KOPT-K1 (cell line): ENCODE data around the gene CCDC146.
A peak's percentile ranks its signal among the peaks of the same experiment; 100 is the strongest.
"Not testable (repeated sequence)": the region's sequence is repeated elsewhere in the genome, so short reads cannot be mapped to it uniquely, and the experiment has no call there.

Experiments
- H3K27ac ChIP-seq: fragments of 200-600 bp; sonication (generic); 2 replicates; pipeline ENCODE4 v1.5.1; 2016; ENCODE audit warnings: antibody characterized with exemption, mild to moderate bottlenecking, low read depth, low read length; ENCODE audit not compliant: poor library complexity, severe bottlenecking
- H3K36me3 ChIP-seq: fragments of 200-600 bp; sonication (generic); 2 replicates; pipeline ENCODE4 v1.5.1; 2017; ENCODE audit warnings: antibody characterized with exemption, mild to moderate bottlenecking, low read length, moderate library complexity; ENCODE audit not compliant: insufficient read depth
- H3K9me3 ChIP-seq: fragments of 200-600 bp; sonication (generic); 2 replicates; pipeline ENCODE4 v1.5.1; 2017; ENCODE audit warnings: antibody characterized with exemption, low read length, mild to moderate bottlenecking; ENCODE audit not compliant: insufficient read depth, poor library complexity, severe bottlenecking

Gene CCDC146, protein sequence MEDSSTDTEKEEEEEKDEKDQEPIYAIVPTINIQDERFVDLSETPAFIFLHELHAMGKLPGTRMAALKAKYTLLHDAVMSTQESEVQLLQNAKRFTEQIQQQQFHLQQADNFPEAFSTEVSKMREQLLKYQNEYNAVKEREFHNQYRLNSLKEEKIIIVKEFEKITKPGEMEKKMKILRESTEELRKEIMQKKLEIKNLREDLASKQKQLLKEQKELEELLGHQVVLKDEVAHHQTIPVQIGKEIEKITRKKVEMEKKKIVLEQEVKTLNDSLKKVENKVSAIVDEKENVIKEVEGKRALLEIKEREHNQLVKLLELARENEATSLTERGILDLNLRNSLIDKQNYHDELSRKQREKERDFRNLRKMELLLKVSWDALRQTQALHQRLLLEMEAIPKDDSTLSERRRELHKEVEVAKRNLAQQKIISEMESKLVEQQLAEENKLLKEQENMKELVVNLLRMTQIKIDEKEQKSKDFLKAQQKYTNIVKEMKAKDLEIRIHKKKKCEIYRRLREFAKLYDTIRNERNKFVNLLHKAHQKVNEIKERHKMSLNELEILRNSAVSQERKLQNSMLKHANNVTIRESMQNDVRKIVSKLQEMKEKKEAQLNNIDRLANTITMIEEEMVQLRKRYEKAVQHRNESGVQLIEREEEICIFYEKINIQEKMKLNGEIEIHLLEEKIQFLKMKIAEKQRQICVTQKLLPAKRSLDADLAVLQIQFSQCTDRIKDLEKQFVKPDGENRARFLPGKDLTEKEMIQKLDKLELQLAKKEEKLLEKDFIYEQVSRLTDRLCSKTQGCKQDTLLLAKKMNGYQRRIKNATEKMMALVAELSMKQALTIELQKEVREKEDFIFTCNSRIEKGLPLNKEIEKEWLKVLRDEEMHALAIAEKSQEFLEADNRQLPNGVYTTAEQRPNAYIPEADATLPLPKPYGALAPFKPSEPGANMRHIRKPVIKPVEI

DNA sequence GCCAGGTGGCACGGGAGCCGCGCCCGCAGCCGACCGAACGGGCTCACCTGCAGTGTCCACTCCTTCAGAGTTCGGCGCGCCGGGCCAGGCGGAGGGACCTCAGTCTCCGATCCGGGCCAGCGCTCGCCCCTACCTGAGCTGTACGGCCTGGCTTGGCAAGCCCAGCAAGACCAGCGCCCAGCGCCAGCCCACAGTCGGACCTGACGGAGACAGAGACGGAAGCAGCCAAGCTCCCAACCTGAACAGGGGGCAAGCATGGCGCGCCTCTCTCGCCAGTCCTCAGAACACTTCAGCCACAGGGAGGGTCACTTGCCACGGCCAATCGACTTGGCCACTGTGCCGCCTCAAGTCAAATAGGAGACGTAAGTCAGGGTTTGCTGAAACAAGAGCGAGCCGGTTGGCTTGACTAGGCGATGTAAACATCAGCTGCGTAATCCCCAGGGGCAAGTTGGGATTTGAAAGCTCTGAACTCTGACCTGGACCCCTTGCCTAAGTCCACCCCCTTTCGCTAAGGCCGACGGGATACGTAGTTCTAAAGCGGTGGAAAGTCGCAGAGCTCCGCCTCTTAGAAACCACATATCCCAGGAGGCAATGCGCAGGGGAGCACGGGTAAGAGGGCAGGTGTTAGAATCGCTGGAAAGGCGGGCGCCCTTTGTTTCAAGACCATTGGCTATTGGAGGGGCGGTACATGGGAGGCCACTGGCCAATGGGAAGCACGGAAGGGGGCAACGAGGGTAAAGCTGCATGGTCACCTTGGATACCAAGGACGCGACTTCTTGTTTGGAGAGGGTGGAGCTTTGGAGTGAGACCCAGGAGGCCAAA is at the start of gene CCDC146:
Gene CCDC146 (plus strand): TSS at position 756 of the 822 bp plus-strand sequence. CDS start 45,054 bp downstream, outside the sequence.
- H3K27ac ChIP-seq = peak within 1 kb of the TSS; percentile 46
- not testable (repeated sequence) for H3K9me3 ChIP-seq

GRCh38 chr7:77074786-77075396 is 47.5 kb upstream of the CCDC146 start:
- not testable (repeated sequence) for H3K36me3 ChIP-seq, H3K27ac ChIP-seq, H3K9me3 ChIP-seq

More for the DNA sequence above, at the start of gene CCDC146:
- H3K36me3 ChIP-seq = not testable (repeated sequence)

GRCh38 chr7:77077060-77077459 is 45.4 kb upstream of the CCDC146 start:
- not testable (repeated sequence) for H3K9me3 ChIP-seq

GRCh38 chr7:77079112-77079511 is 43.3 kb upstream of the CCDC146 start:
- not testable (repeated sequence) for H3K36me3 ChIP-seq, H3K9me3 ChIP-seq, H3K27ac ChIP-seq

More at GRCh38 chr7:77077060-77077459, 45.4 kb upstream of the CCDC146 start:
- not testable (repeated sequence) for H3K27ac ChIP-seq, H3K36me3 ChIP-seq

DNA sequence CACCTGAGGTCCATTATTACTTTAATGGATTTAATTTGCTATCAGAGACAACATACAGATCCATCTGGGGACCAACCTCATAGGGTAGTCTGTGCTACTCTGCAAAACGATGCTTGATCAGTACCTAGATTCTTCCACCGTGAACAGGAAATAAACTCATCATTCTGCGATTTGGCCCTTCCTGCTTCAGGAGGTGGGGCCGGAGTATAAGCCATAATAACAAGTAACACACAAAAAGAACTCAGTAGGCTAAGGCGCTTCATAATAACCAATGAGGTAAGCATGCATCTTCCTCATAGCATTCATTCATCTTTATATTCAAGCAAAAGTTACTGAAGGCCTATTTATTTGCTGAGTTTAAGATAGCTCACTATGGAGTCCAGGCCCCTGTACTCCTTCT is 42.8 kb upstream of the CCDC146 start:
- not testable (repeated sequence) for H3K9me3 ChIP-seq, H3K27ac ChIP-seq, H3K36me3 ChIP-seq

DNA sequence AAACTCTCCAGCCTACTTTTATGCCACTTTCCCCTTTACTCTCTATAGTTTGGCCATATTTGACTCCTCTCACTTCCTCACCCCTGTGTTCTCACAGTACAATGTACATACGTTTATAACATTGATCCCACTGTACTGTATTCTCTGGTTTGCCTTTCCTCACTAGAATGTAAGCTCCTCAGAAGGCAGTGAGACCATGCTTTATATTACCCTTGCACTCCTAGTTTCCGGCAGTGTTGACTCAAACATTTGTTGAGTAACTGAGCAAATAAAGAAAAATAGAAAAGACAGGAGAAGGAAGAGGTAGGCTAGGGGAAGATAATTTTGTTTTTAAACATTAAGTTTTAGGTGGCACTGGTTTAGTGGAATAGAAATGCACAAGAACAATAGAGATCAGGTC is 42.2 kb upstream of the CCDC146 start:
- H3K36me3 ChIP-seq, H3K27ac ChIP-seq, H3K9me3 ChIP-seq: not testable (repeated sequence)

GRCh38 chr7:77082192-77082591 is 40.2 kb upstream of the CCDC146 start:
- H3K9me3 ChIP-seq, H3K36me3 ChIP-seq, H3K27ac ChIP-seq: not testable (repeated sequence)

- not testable (repeated sequence) for H3K27ac ChIP-seq, H3K36me3 ChIP-seq, H3K9me3 ChIP-seq
These were observed 30.1 kb upstream of the CCDC146 start for GRCh38 chr7:77092301-77092700.

DNA sequence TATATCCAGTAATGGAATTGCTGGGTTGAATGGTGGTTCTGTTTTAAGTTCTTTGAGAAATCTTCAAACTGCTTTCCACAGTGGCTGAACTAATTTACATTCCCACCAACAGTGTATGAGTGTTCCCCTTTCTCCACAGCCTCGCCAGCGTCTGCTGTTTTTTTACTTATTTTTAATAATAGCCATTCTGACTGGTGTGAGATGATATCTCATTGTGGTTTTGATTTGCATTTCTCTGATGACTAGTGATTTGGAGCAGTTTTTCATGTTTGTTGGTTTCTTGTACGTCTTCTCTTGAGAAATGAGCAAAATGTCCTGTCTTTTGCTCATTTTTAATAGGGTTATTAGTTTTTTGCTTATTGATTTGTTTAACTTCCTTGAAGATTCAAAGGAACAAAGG is 21.9 kb upstream of the CCDC146 start:
- not testable (repeated sequence) for H3K27ac ChIP-seq, H3K9me3 ChIP-seq, H3K36me3 ChIP-seq

DNA sequence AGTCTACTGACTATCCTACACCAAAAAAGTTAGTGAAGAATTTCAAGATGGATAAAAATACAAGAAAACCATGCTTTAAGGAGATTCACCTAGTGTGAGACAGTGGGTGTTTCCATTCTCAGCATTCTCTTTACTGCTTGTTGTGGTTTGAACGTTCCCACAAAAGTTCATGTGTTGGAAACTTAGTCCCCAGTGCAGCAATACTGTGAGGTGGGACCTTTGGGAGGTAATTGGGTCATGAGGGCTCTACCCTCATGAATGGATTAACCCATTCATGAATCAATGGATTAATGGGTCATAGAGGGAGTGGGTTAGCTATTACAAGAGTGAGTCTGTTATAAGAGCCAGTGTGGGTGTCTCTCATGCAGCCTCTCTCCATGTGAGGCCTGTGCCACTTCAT is 21.2 kb upstream of the CCDC146 start:
- not testable (repeated sequence) for H3K27ac ChIP-seq, H3K36me3 ChIP-seq, H3K9me3 ChIP-seq

DNA sequence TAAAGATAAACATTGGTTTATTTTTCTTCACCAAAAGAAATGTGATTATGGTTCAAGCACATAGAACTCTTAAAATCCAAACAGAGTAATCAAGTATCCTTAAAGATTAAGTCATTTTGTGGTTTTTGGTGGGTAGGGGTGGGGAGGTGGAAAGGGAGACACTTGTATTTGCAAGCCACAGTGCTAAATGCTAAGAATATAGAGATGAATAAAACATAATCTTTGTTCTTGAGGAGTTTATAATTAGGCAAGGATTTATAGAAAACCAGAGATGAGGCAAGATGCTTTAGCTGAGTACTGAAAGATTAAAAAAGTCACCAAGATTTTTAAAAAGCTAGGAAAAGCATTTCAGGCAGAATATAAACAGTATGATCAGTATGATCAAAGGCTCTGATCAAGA is 19.7 kb upstream of the CCDC146 start:
- H3K36me3 ChIP-seq, H3K9me3 ChIP-seq, H3K27ac ChIP-seq: not testable (repeated sequence)

DNA sequence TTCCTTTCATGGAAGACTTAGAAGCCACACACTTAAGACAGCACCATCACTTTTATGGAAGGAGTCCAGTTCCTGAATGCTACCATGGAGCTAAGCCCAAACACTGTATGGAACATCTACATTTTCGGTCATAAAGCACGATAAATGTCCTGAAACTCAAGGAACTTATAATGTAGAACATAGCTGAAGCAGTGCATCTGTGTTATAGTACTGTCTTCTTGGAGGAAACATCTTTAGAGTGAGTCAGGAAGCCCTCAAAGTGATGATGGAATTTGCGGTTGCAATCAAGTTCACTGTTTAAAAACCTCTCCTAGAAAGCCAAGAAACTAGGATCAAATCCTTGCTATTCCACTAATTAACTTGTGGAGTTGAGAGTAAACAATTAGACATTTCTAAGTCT is 16.5 kb upstream of the CCDC146 start:
- H3K9me3 ChIP-seq, H3K36me3 ChIP-seq, H3K27ac ChIP-seq: not testable (repeated sequence)

- H3K9me3 ChIP-seq, H3K27ac ChIP-seq, H3K36me3 ChIP-seq: not testable (repeated sequence)
These were observed 14.8 kb upstream of the CCDC146 start for GRCh38 chr7:77107659-77108058.

- H3K36me3 ChIP-seq, H3K27ac ChIP-seq: not testable (repeated sequence)
These were observed 14.1 kb upstream of the CCDC146 start for GRCh38 chr7:77108362-77108761.

More at GRCh38 chr7:77108362-77108761, 14.1 kb upstream of the CCDC146 start:
- not testable (repeated sequence) for H3K9me3 ChIP-seq
